Activated CD4-positive, alpha-beta memory T cell treated with anti-CD3 and anti-CD28 coated beads for 36 hours (primary cell): Measurements from ENCODE around the gene NTM. TPM values are rescaled to one million over a fixed set of nuclear protein-coding genes. Genes with fewer than 3 reads are reported as not detected.
"Not testable (repeated sequence)": the region's sequence is repeated elsewhere in the genome, so short reads cannot be mapped to it uniquely, and the experiment has no call there.

ENCODE experiments used
- CTCF ChIA-PET: fragments of 350-600 bp; sonication (Branson Sonifier 250); formaldehyde crosslinking; loops from one replicate; lab custom pipeline; 2021; ENCODE audit warnings: antibody characterized with exemption, inconsistent platforms; lab: Charles Lee
- POLR2A ChIA-PET: fragments of 350-600 bp; sonication (Branson Sonifier 250); formaldehyde crosslinking; loops from one replicate; lab custom pipeline; 2021; ENCODE audit warnings: antibody characterized with exemption; lab: Charles Lee
- DNase-seq: peaks from one replicate; pipeline ENCODE4 v3.0.0-alpha.2; 2020
- H3K27ac Mint-ChIP-seq: one replicate; pipeline ENCODE4 v1.8.0; 2021; ENCODE audit warnings: mixed read lengths
- H3K27me3 Mint-ChIP-seq: one replicate; pipeline ENCODE4 v1.8.0; 2021; ENCODE audit warnings: mixed read lengths
- H3K36me3 Mint-ChIP-seq: one replicate; pipeline ENCODE4 v1.8.0; 2021; ENCODE audit warnings: mixed read lengths
- H3K4me1 Mint-ChIP-seq: one replicate; pipeline ENCODE4 v1.8.0; 2021; ENCODE audit warnings: low read depth, mixed read lengths
- H3K4me3 Mint-ChIP-seq: one replicate; pipeline ENCODE4 v1.8.0; 2021; ENCODE audit warnings: mild to moderate bottlenecking, mixed read lengths
- H3K9me3 Mint-ChIP-seq: one replicate; pipeline ENCODE4 v1.8.0; 2021; ENCODE audit warnings: mixed read lengths
- intact Hi-C: fragments of 100-400 bp; cut with micrococcal nuclease; formaldehyde crosslinking; loops from one replicate; pipeline ENCODE4 v1.15.1; 2023
- total RNA-seq, 2 experiments: library from RNA; stranded (reverse); gene quantifications; one replicate each; pipeline ENCODE4 v1.2.3, GENCODE V29; 2021

Gene NTM
- total RNA-seq, 2 experiments from 2014 or later, result not detected

DNA sequence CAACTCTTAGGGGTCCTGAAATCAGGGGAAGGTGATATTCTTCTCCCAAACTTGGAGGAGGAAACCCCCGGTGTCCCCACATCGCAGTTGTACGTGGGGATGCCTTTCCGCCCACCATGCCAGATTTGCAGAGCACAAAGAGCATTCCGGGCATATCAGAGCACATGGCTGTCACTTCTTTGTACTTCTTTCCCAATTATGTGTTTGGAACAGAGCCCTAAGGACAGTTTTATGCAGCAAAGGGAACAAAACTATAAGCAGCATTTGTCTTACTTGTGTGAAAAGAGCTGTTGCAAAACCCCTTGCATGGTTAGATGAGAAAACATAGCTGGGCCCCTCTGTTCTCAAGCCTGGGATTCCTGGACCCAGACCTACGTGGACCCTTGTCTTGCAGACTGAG lies 41.2 kb downstream of the NTM start:
- Mint-ChIP-seq H3K9me3 (no peaks in the 10 kb centered on the region), H3K27me3 (no peaks in the 10 kb centered on the region), H3K27ac (no peak overlapping the region), H3K36me3 (no peaks in the 10 kb centered on the region), H3K4me3 (no peak overlapping the region), H3K4me1 (no peaks in the 10 kb centered on the region)
- intact Hi-C loops, result no loop called here
- ChIA-PET POLR2A (no interaction called here), CTCF (no interaction called here)
- DNase-seq, result no peak

DNA sequence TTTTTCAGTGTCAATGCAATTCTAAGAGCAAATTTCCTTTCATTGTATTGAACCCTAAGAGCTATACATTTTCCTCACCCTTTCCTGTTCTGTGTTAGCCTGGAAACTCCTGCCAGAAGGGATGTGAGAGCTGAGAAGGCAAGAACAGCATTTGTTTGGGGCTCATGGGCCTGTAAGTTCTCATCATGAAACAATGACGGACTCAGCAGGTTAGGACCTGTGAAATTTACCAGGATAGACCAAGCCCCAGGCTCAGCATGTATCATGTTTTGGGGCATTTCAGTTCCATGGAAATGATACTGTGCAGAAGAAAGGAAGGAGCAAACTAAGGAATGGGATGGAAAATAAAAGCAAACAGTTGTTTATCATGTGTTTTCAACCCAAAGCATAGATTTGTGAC lies 41.6 kb downstream of the NTM start:
- POLR2A ChIA-PET, result no interaction called here
- H3K4me1 Mint-ChIP-seq, result no peaks in the 10 kb centered on the region

GRCh38 chr11:131413217-131413616 lies 42.8 kb downstream of the NTM start:
- no peaks in the 10 kb centered on the region for H3K9me3 Mint-ChIP-seq
- H3K27me3 Mint-ChIP-seq, result no peaks in the 10 kb centered on the region
- ChIA-PET CTCF (interaction anchor here (0.6 kb wide), 1 partner anchor 260 kb away, joined by 5 read pairs; no protein-coding TSS in a partner anchor), POLR2A (no interaction called here)
- intact Hi-C loops, result no loop called here
- H3K4me1 Mint-ChIP-seq, result no peaks in the 10 kb centered on the region
- DNase-seq, result no peak
- no peaks in the 10 kb centered on the region for H3K36me3 Mint-ChIP-seq
- no peak overlapping the region for H3K4me3 Mint-ChIP-seq
- H3K27ac Mint-ChIP-seq, result no peak overlapping the region

More for the DNA sequence above, 41.6 kb downstream of the NTM start:
- no peak overlapping the region for H3K4me3 Mint-ChIP-seq
- no peaks in the 10 kb centered on the region for H3K9me3 Mint-ChIP-seq
- CTCF ChIA-PET, result no interaction called here
- intact Hi-C loops, result no loop called here
- no peaks in the 10 kb centered on the region for H3K36me3 Mint-ChIP-seq
- no peaks in the 10 kb centered on the region for H3K27me3 Mint-ChIP-seq
- DNase-seq, result no peak
- H3K27ac Mint-ChIP-seq, result no peak overlapping the region

- ChIA-PET POLR2A (no interaction called here), CTCF (no interaction called here)
- intact Hi-C loops, result no loop called here
- Mint-ChIP-seq H3K4me1 (no peaks in the 10 kb centered on the region), H3K9me3 (no peaks in the 10 kb centered on the region), H3K4me3 (no peak overlapping the region), H3K27ac (no peak overlapping the region), H3K36me3 (no peaks in the 10 kb centered on the region), H3K27me3 (no peaks in the 10 kb centered on the region)
- DNase-seq, result no peak
Observed at GRCh38 chr11:131418189-131418588, 47.8 kb downstream of the NTM start.

GRCh38 chr11:131421066-131421855 lies 50.8 kb downstream of the NTM start:
- Mint-ChIP-seq H3K4me3 (no peak overlapping the region), H3K9me3 (no peaks in the 10 kb centered on the region), H3K27ac (no peak overlapping the region), H3K36me3 (no peaks in the 10 kb centered on the region), H3K4me1 (no peaks in the 10 kb centered on the region), H3K27me3 (no peaks in the 10 kb centered on the region)
- intact Hi-C loops, result no loop called here
- ChIA-PET POLR2A (no interaction called here), CTCF (no interaction called here)
- DNase-seq, result no peak

DNA sequence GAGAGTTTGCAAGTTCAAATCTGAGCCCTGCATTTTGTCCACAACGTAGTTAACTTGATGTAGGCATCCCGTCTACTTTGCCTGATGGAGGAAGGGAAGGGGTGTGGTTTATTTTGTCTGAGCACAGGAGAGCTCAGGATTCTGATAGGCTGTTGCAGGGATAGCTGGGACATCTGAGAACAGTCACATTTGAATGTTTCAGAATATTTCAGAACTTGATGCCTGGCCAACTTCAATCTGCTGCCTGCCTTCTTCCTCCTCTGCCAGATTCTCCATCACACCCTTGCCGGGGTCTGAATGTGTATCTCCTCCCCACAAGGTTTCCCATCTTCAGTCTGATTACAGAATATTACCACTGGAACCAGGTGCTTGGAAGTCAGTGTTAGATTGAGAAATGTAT lies 51.6 kb downstream of the NTM start:
- H3K27me3 Mint-ChIP-seq, result no peaks in the 10 kb centered on the region
- no peaks in the 10 kb centered on the region for H3K4me1 Mint-ChIP-seq
- POLR2A ChIA-PET, result no interaction called here
- no peak for DNase-seq
- intact Hi-C loops, result no loop called here
- H3K4me3 Mint-ChIP-seq, result no peak overlapping the region
- CTCF ChIA-PET, result no interaction called here
- H3K36me3 Mint-ChIP-seq, result no peaks in the 10 kb centered on the region
- H3K9me3 Mint-ChIP-seq, result no peaks in the 10 kb centered on the region
- H3K27ac Mint-ChIP-seq, result no peak overlapping the region

GRCh38 chr11:131422496-131422895 lies 52.1 kb downstream of the NTM start:
- Mint-ChIP-seq H3K4me1 (no peaks in the 10 kb centered on the region), H3K36me3 (no peaks in the 10 kb centered on the region), H3K4me3 (no peak overlapping the region), H3K27ac (no peak overlapping the region), H3K27me3 (no peaks in the 10 kb centered on the region), H3K9me3 (no peaks in the 10 kb centered on the region)
- CTCF ChIA-PET, result no interaction called here
- DNase-seq, result no peak
- intact Hi-C loops, result no loop called here
- POLR2A ChIA-PET, result interaction anchor here (0.6 kb wide), 1 partner anchor 573 kb away, joined by 3 read pairs; no protein-coding TSS in a partner anchor

DNA sequence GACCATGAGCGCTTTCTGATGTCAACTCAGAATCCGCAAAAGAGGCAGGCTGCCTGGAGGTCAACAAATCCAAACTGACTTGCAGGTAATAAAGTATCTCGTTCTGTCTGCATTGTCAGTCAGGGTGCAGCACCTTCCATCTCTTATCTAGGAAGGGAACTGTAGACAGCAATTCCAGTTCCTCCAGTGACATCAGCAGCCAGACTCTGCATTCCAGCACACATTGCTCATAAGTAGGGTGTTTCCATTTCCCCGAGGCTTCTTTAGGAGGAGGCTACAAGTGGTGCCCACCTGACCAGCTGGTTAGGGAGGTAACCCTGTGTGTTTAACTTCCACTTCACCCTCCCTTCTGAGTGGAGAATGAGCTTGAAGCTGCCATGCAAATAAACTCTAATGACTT lies 53.3 kb downstream of the NTM start:
- intact Hi-C loops, result no loop called here
- DNase-seq, result no peak
- Mint-ChIP-seq H3K27ac (no peak overlapping the region), H3K4me1 (no peaks in the 10 kb centered on the region), H3K9me3 (no peaks in the 10 kb centered on the region), H3K36me3 (no peaks in the 10 kb centered on the region), H3K4me3 (no peak overlapping the region), H3K27me3 (no peaks in the 10 kb centered on the region)
- POLR2A ChIA-PET, result no interaction called here
- CTCF ChIA-PET, result no interaction called here

DNA sequence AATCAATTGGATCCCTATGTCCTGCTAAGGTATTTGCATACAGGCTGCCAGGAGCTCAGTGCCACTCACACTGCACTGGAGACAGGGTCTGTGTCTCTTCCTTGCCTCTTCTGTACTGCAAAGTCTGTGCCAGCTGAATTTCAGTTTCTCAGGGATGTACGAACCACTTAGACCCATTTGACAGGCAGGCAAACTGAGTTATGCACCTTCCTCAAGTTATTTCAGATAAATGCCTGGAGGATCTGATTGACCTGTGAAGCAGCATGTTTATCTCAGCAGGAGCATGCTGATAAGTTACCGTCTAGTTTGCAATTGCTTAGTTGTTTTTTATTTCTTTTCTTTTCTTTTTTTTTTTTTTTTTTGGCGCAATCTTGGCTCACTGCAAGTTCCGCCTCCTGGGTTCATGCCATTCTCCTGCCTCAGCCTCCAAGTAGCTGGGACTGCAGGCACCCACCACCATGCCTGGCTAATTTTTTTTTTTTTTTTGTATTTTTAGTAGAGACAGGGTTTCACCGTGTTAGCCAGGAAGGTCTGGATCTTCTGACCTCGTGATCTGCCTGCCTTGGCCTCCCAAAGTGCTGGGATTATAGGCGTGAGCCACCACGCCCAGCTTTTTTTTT lies 54.0 kb downstream of the NTM start:
- intact Hi-C loops, H3K4me3 Mint-ChIP-seq, H3K36me3 Mint-ChIP-seq, H3K27ac Mint-ChIP-seq, DNase-seq, H3K4me1 Mint-ChIP-seq, H3K27me3 Mint-ChIP-seq, H3K9me3 Mint-ChIP-seq, POLR2A ChIA-PET, CTCF ChIA-PET: not testable (repeated sequence)

DNA sequence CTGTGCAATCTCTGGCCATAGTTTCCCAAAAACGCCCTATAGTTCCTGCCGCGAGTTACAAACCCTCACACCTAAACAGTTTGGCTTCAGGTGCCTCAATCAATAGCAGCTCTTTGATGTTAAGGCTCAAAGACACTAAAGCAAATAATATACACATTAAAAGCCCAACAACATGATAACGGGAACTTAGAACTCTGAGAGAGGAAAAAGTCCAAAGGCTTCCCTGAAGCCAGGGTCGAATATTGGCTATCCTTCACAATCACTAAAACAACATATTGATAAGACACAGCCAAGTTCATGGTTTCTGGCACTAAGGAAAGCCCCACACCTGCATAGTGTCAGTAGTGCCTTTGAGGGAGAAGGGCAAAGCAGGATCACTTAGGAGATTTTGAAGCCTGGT lies 54.9 kb downstream of the NTM start:
- no peaks in the 10 kb centered on the region for H3K9me3 Mint-ChIP-seq
- intact Hi-C loops, result no loop called here
- no peaks in the 10 kb centered on the region for H3K27me3 Mint-ChIP-seq
- POLR2A ChIA-PET, result no interaction called here
- no peaks in the 10 kb centered on the region for H3K36me3 Mint-ChIP-seq
- CTCF ChIA-PET, result no interaction called here
- DNase-seq, result no peak
- no peaks in the 10 kb centered on the region for H3K4me1 Mint-ChIP-seq
- H3K4me3 Mint-ChIP-seq, result no peak overlapping the region
- no peak overlapping the region for H3K27ac Mint-ChIP-seq

GRCh38 chr11:131428853-131429252 lies 58.4 kb downstream of the NTM start:
- Mint-ChIP-seq H3K4me3 (no peak overlapping the region), H3K27ac (no peak overlapping the region), H3K9me3 (peaks cover under 1% of the 10 kb centered on the region), H3K36me3 (no peaks in the 10 kb centered on the region), H3K27me3 (no peaks in the 10 kb centered on the region), H3K4me1 (no peaks in the 10 kb centered on the region)
- POLR2A ChIA-PET, result no interaction called here
- intact Hi-C loops, result no loop called here
- CTCF ChIA-PET, result no interaction called here
- no peak for DNase-seq

GRCh38 chr11:131430473-131431208 lies 60.2 kb downstream of the NTM start:
- intact Hi-C loops, result no loop called here
- H3K27me3 Mint-ChIP-seq, result no peaks in the 10 kb centered on the region
- H3K36me3 Mint-ChIP-seq, result no peaks in the 10 kb centered on the region
- H3K4me3 Mint-ChIP-seq, result no peak overlapping the region
- H3K27ac Mint-ChIP-seq, result no peak overlapping the region
- DNase-seq, result no peak
- peaks cover 6% of the 10 kb centered on the region for H3K9me3 Mint-ChIP-seq
- no peaks in the 10 kb centered on the region for H3K4me1 Mint-ChIP-seq
- ChIA-PET CTCF (no interaction called here), POLR2A (no interaction called here)
